WI38 (cell line): Measurements from ENCODE around the gene MAN2A2.

Experiments
- H3K4me3 ChIP-seq: 2 replicates; pipeline ENCODE4 v1.5.1; 2011; ENCODE audit warnings: low read depth, mild to moderate bottlenecking, control low read depth, low read length
- CTCF ChIP-seq: IDR thresholded peaks from 2 replicates; pipeline ENCODE4 v1.5.1; 2012; ENCODE audit warnings: low read depth, mild to moderate bottlenecking, control low read depth, low read length

MAN2A2 gene

GRCh38 chr15:90930861-90931574 lies 27.9 kb downstream of the MAN2A2 start:
- H3K4me3 ChIP-seq: no peak overlapping the region
- no peak for TF ChIP-seq CTCF

- H3K4me3 ChIP-seq: peak overlapping the region; percentile 81; the same call in 1 of the 2 replicates
- TF ChIP-seq CTCF: no peak
Measured at GRCh38 chr15:90931575-90931827, 28.4 kb downstream of the MAN2A2 start.

- H3K4me3 ChIP-seq: peak within 1 kb of the TSS; percentile 81
- TF ChIP-seq CTCF: peak; percentile 85
Measured at GRCh38 chr15:90931828-90932659, 28.9 kb downstream of the MAN2A2 start, which contains the start of gene HDDC3. Gene HDDC3, minus strand, starts transcription at chr15:90932549. Its CDS starts 9 bp downstream, at chr15:90932540.

GRCh38 chr15:90932660-90932991 lies 29.5 kb downstream of the MAN2A2 start:
- peak overlapping the region; percentile 81 for H3K4me3 ChIP-seq
- TF ChIP-seq CTCF: no peak

- TF ChIP-seq CTCF: no peak
- no peak overlapping the region for H3K4me3 ChIP-seq
Measured at GRCh38 chr15:90933301-90933700, 30.2 kb downstream of the MAN2A2 start.

GRCh38 chr15:90934256-90934948 lies 31.3 kb downstream of the MAN2A2 start:
- H3K4me3 ChIP-seq: peak overlapping the region; percentile 77
- peak; percentile 91 for TF ChIP-seq CTCF
